ENCODE results near the gene MICAL2. TPM values are rescaled to one million over a fixed set of nuclear protein-coding genes. Genes with fewer than 3 reads are reported as not detected.

The MICAL2 gene
- total RNA-seq, 1 donor from 2014 or later, result 237 TPM

DNA sequence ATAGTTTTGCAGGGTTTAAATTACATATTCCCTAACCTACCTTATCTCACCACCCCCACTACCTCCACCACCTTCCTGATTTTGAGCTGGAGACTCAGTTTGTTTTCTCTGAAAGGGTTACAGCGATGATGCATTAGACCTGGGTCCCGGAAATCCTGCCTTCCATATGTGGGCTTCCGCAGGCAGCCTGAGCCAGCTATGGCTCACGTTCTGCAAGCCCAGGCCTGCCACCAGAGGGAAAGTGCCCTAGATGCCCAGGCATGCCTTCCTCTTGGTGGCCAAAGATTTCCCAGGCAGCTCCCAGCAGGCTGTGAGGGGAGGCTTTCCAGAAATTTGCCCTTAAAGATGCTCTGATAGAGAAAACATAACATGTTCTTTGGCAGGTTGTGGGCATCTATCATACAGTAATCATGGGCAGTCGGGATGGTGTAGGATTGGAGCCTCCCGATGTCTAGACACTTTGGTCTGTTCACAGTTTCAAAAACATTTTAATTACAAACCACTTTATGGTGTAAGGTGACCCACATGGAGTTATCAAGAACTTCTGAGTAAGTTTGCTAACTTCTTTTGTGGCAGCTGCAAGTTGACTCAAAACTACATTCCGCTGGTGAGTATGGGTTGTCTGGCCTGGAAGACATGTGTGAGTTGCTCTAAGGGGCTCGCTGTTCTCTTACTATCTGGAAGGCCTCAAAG lies 79.3 kb downstream of the MICAL2 start:
- TF ChIP-seq, protein P1, sequence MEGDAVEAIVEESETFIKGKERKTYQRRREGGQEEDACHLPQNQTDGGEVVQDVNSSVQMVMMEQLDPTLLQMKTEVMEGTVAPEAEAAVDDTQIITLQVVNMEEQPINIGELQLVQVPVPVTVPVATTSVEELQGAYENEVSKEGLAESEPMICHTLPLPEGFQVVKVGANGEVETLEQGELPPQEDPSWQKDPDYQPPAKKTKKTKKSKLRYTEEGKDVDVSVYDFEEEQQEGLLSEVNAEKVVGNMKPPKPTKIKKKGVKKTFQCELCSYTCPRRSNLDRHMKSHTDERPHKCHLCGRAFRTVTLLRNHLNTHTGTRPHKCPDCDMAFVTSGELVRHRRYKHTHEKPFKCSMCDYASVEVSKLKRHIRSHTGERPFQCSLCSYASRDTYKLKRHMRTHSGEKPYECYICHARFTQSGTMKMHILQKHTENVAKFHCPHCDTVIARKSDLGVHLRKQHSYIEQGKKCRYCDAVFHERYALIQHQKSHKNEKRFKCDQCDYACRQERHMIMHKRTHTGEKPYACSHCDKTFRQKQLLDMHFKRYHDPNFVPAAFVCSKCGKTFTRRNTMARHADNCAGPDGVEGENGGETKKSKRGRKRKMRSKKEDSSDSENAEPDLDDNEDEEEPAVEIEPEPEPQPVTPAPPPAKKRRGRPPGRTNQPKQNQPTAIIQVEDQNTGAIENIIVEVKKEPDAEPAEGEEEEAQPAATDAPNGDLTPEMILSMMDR (IDR thresholded peaks at IDR 0.05), result peak; percentile 36 to 43 (median 39)
- Histone ChIP-seq H3K36me3 (peaks cover 12 to 28% of the 10 kb centered on the region in 2 donors), H3K4me1 (peaks cover 40 to 60% of the 10 kb centered on the region in 2 donors), H3K9me3 (no peaks in the 10 kb centered on the region), H3K4me3 (peak overlapping the region in 1 of 2 donors; percentile 28), H3K27me3 (no peaks in the 10 kb centered on the region), H3K27ac (peak overlapping the region; percentile 68 to 70)
- peak in 1 of 2 donors; percentile 85 for DNase-seq (ENCODE audit: low spot score in 2 of 2)
- intact Hi-C loops (cut with DNase I), result no loop called here

DNA sequence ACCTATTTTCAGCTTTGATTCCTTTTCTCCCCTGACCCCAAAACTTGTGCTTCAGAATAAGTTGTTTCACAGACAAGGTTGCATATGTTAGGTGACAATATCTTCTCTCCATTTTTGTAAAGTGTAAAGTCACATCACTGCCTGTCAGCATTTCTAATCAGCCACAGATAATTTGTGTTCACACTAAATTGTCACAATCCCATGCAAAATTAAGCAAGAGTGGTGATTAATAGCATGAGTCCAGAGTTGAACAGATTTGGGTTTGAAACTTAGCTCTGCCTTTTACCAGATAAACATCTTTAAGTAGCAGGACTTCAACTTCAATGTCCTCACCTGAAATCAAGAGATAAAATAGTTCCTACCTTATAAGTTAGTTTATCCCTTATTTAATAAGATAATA lies 80.1 kb downstream of the MICAL2 start:
- H3K27ac ChIP-seq, result peak overlapping the region; percentile 68 to 70
- no peaks in the 10 kb centered on the region for H3K27me3 ChIP-seq
- intact Hi-C loops (cut with DNase I), result no loop called here

DNA sequence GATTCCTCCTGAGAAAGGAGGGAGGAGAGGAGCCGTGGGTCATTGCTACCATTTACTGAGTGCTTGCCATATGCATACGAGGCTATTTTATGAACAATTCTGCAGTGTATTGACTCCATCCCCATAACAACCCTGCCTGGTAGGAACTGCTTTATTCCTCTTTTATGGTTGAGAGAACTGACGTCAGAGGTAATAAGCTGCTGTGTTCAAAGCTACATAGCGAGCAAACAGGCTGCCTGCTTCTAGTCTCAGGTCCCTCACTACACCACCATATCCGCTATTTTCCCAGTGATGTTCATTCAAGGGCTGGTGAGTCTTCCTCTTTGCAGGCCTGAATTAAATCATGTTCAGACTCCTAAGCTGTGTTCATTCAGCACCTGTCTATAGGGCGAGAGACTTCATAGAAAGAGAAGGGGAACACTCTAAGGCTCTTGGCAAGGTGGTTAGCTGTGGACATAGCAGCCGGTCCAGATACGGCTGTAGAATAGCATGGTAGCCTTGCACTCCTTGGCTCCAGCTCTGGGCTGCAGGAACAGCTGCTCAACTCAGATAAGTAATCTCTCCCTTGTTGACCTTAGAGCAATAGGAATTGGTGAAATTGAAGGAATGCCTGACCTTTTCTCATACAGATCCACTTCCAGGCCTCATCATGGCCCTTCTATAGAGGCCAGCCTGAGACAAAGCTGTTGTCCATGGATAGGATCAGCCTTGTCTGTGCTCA lies 82.6 kb downstream of the MICAL2 start:
- Histone ChIP-seq H3K36me3 (peaks cover 12 to 32% of the 10 kb centered on the region in 2 donors), H3K27me3 (no peaks in the 10 kb centered on the region), H3K9me3 (no peaks in the 10 kb centered on the region), H3K27ac (peak overlapping the region; percentile 17 to 94), H3K4me3 (no peak overlapping the region), H3K4me1 (peaks cover 20 to 46% of the 10 kb centered on the region in 2 donors)
- DNase-seq (ENCODE audit: low spot score in 2 of 2), result no peak
- intact Hi-C loops (cut with DNase I), result no loop called here
- TF ChIP-seq, protein P1 (IDR thresholded peaks at IDR 0.05), result no peak

More for the DNA sequence above, 80.1 kb downstream of the MICAL2 start:
- TF ChIP-seq, protein P1 (IDR thresholded peaks at IDR 0.05), result no peak
- no peak overlapping the region for H3K4me3 ChIP-seq
- H3K36me3 ChIP-seq, result peaks cover 12 to 27% of the 10 kb centered on the region in 2 donors
- DNase-seq (ENCODE audit: low spot score in 2 of 2), result no peak
- H3K9me3 ChIP-seq, result no peaks in the 10 kb centered on the region
- H3K4me1 ChIP-seq, result peaks cover 35 to 58% of the 10 kb centered on the region in 2 donors

DNA sequence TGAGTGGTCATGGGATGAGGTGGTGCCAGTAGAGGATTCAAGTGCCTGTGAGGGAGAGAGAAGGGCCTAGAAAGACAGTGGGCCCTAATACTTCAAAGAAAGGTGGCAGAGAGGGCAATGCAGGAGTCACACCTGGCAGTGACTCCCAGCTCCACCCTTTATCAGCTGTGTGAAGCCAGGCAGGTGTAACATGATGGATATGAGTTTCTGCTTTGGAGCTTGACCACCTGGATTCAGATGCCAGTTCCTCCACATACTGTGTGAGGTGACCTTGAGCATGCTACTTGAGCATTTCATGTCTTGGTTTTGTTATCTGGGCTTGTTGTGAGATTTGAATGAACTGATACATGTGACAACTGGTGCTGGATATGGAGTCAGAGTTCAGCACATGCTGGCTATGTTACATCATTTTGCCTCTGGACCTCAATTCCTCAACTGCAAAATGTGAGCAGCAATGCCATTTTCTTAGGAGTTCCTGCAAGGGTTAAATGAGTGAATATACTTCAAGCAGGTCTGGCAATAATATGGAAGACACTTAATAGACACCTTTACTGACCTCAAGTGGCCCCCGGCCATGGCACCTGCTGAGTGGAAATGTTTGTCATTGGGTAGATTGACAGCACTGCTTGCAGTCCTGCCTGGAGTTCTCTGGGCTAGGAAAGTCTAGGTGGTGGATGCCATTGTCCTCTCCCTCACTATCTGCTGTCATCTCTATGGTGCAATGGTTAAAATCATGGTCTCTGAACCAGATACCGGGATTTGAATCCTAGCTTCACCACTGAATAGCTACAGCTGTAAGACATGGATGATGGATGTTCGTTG lies 83.3 kb downstream of the MICAL2 start:
- H3K4me1 ChIP-seq, result peaks cover 26 to 54% of the 10 kb centered on the region in 2 donors
- no peaks in the 10 kb centered on the region for H3K9me3 ChIP-seq
- H3K27me3 ChIP-seq, result no peaks in the 10 kb centered on the region
- no peak overlapping the region for H3K4me3 ChIP-seq
- TF ChIP-seq, protein P1 (IDR thresholded peaks at IDR 0.05), result no peak
- peaks cover 15 to 32% of the 10 kb centered on the region in 2 donors for H3K36me3 ChIP-seq
- peak overlapping the region; percentile 53 to 94 for H3K27ac ChIP-seq
- peak in 1 of 2 donors; percentile 56 for DNase-seq (ENCODE audit: low spot score in 2 of 2)
- intact Hi-C loops (cut with DNase I), result no loop called here

DNA sequence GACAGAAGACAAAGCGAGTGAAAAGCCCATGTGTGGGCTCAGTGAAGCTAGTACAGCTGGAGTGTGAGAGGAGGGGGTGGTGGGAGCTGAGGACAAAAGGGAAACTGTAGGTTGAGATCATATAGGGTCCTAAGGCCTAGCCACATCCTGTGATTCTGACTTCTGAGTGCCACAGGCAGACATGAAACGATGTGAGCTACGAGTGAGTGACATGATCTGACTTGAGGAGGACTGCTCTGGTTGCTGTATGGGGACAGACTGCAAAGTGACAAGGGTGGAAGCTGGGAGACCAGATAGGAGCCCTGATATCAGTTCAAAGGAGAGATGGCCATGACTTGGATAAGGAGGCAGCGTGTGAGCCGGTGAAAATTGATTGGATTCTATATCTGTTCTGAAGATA lies 85.4 kb downstream of the MICAL2 start:
- Histone ChIP-seq H3K4me3 (no peak overlapping the region), H3K27ac (peak overlapping the region; percentile 88 to 94), H3K4me1 (peaks cover 39 to 54% of the 10 kb centered on the region in 2 donors), H3K36me3 (peaks cover 4 to 21% of the 10 kb centered on the region in 2 donors), H3K9me3 (no peaks in the 10 kb centered on the region), H3K27me3 (no peaks in the 10 kb centered on the region)
- DNase-seq (ENCODE audit: low spot score in 2 of 2), result peak in 1 of 2 donors; percentile 54
- intact Hi-C loops (cut with DNase I), result no loop called here
- TF ChIP-seq, protein P1 (IDR thresholded peaks at IDR 0.05), result no peak

All from ascending aorta (tissue), 2 donors.